ENCODE measurements around the gene SIN3A.

- no peak for TF ChIP-seq POLR2A (IDR thresholded peaks at IDR 0.05; ENCODE audit: low read depth, low read length)
- TF ChIP-seq POLR2AphosphoS5 (IDR thresholded peaks at IDR 0.05; ENCODE audit: low read depth, low read length) = no peak
Observed at GRCh38 chr15:75360391-75360790, 91.1 kb downstream of the SIN3A start.
